ENCODE data around the gene TCEA2. TPM values are rescaled to one million over a fixed set of nuclear protein-coding genes. Genes with fewer than 3 reads are reported as not detected.

TCEA2 gene
- total RNA-seq, 4 donors from 2014 or later, result 5.6 to 94.3 (median 14.8) TPM

DNA sequence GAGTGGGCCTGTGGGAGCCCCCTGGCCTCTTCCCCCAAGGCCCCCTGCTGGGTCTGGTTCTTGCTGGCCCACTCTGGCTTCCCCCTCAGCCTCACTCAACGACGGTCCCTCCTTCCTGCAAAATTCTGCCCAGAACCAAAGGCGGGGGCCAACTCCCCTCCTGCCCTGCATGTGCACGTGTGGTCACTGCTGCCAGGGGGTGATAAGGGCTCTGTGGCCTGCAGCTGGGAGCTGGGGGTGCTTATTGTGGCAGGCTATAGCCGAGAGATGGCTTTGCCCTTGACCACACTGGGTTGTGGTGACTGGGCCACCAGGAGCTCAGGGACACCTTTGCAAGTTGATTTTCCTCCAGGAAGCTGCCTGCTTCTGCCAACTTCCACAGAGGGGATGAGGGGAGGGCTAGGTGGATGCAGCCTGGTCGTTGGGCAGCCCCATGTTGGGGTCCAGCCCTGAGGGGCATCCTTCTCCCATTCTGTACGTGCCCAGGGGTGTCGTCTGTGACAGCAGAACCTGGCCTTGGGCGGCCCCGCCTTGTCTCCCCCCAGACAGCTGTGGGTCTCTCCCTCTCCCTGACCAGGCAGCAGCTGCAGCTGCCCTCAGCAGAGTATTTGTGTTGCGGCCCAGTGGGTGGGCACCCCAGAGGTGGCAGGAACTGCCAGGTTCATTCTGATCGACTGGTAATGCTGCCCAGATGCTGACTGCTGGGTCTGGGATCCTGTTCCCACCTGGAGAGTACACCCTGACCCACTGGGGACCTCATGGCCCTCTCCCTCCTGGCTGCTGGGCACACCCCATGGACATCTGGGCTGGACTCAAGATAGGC, 5.6 kb downstream of the TCEA2 start:
- Histone ChIP-seq H3K27me3 (peaks cover 4% of the 10 kb centered on the region), H3K27ac (no peak overlapping the region), H3K9me3 (no peaks in the 10 kb centered on the region), H3K36me3 (no peaks in the 10 kb centered on the region), H3K4me3 (no peak overlapping the region), H3K4me1 (peaks cover 9 to 15% (median 12%) of the 10 kb centered on the region in 4 donors)
- TF ChIP-seq POLR2A (IDR thresholded peaks at IDR 0.05), result no peak
- TF ChIP-seq EP300 (IDR thresholded peaks at IDR 0.05; ENCODE audit: low read depth), result no peak
- TF ChIP-seq, protein P1, sequence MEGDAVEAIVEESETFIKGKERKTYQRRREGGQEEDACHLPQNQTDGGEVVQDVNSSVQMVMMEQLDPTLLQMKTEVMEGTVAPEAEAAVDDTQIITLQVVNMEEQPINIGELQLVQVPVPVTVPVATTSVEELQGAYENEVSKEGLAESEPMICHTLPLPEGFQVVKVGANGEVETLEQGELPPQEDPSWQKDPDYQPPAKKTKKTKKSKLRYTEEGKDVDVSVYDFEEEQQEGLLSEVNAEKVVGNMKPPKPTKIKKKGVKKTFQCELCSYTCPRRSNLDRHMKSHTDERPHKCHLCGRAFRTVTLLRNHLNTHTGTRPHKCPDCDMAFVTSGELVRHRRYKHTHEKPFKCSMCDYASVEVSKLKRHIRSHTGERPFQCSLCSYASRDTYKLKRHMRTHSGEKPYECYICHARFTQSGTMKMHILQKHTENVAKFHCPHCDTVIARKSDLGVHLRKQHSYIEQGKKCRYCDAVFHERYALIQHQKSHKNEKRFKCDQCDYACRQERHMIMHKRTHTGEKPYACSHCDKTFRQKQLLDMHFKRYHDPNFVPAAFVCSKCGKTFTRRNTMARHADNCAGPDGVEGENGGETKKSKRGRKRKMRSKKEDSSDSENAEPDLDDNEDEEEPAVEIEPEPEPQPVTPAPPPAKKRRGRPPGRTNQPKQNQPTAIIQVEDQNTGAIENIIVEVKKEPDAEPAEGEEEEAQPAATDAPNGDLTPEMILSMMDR (IDR thresholded peaks at IDR 0.05), result no peak
- no peak for TF ChIP-seq POLR2AphosphoS5 (IDR thresholded peaks at IDR 0.05)
- WGBS, 2 donors (ENCODE audit: low coverage in 1 of 2), result 77% methylated on average over 7 of the region's 12 CpGs; no CpG with 5 or more reads in 1 of the 2 donors
- intact Hi-C loops (cut with DNase I; ENCODE audit: low total_unique reads), result no loop called here
- no peak for DNase-seq
- in situ Hi-C loops (cut with MboI; ENCODE audit: low pct_ligation_motif_present in 1 of 4, low pct_unique_long_range_greater_than_20kb in 1 of 4, low sequenced_read_pairs in 3 of 4), result no loop called here

DNA sequence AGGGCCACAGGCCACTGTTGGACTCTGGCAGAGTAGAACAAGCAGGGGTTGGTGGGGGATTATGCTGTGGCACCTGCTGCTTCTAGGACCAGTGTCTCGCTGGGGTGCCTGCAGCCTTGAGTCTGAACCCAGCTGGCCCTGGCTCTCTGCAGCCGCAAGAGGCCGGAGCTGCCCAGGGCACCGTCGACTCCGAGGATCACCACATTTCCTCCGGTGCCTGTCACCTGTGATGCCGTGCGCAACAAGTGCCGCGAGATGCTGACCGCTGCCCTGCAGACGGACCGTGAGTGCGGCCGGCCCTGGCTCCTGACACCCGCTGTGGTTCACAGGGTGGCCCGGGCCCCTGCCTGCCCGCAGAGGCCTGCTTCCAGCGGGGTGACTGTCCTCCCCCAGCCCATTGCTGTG, 6.2 kb downstream of the TCEA2 start:
- peaks cover 1% of the 10 kb centered on the region for H3K27me3 ChIP-seq
- peaks cover 3 to 8% (median 6%) of the 10 kb centered on the region in 4 donors for H3K4me1 ChIP-seq
- no peak overlapping the region for H3K4me3 ChIP-seq
- H3K27ac ChIP-seq, result no peak overlapping the region
- intact Hi-C loops (cut with DNase I; ENCODE audit: low total_unique reads), result no loop called here
- TF ChIP-seq, protein P1 (IDR thresholded peaks at IDR 0.05), result no peak
- TF ChIP-seq EP300 (IDR thresholded peaks at IDR 0.05; ENCODE audit: low read depth) (no peak), POLR2A (IDR thresholded peaks at IDR 0.05) (no peak), POLR2AphosphoS5 (IDR thresholded peaks at IDR 0.05) (no peak)
- H3K36me3 ChIP-seq, result no peaks in the 10 kb centered on the region
- H3K9me3 ChIP-seq, result no peaks in the 10 kb centered on the region
- in situ Hi-C loops (cut with MboI; ENCODE audit: low pct_ligation_motif_present in 1 of 4, low pct_unique_long_range_greater_than_20kb in 1 of 4, low sequenced_read_pairs in 3 of 4), result no loop called here
- no peak for DNase-seq
- 86% methylated on average over 13 of the region's 20 CpGs; no CpG with 5 or more reads in 1 of the 2 donors for WGBS, 2 donors (ENCODE audit: low coverage in 1 of 2)

DNA sequence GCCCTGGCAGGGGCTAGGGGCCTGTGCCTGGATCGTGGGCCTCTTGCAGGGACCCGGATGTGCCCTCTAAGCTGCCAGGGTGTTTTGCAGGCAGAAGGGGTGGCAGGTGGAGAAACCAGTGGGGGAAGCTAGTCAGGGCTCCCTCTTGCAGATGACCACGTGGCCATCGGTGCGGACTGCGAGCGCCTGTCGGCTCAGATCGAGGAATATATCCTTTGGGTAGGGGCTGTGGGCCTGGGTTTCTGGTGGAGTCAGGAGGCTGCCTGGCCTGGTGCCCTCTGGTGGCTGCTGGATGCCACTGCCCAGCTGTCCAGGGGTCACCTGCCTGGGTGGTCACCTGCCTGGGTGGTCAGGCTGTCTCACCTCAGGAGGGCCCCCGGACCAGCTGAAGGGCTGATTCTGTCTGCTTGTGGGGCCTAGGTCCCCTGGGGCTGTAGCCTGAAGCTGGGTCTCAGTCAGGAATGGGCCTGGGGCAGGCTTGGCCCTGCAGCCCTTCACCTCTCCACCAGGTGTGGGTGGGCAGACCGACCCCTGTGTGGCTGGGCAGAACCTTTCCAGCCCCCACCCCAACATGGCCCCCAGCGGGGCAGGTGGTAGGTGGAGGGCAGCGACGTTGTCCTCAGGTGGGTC, 6.7 kb downstream of the TCEA2 start:
- Histone ChIP-seq H3K36me3 (no peaks in the 10 kb centered on the region), H3K27me3 (no peaks in the 10 kb centered on the region), H3K4me3 (no peak overlapping the region), H3K27ac (no peak overlapping the region), H3K4me1 (peaks cover 0 to 4% (median under 1%) of the 10 kb centered on the region in 4 donors), H3K9me3 (no peaks in the 10 kb centered on the region)
- TF ChIP-seq, protein P1 (IDR thresholded peaks at IDR 0.05), result peak; percentile 58 to 66 (median 61)
- TF ChIP-seq POLR2AphosphoS5 (IDR thresholded peaks at IDR 0.05), result no peak
- in situ Hi-C loops (cut with MboI; ENCODE audit: low pct_ligation_motif_present in 1 of 4, low pct_unique_long_range_greater_than_20kb in 1 of 4, low sequenced_read_pairs in 3 of 4), result no loop called here
- intact Hi-C loops (cut with DNase I; ENCODE audit: low total_unique reads), result no loop called here
- no peak for DNase-seq
- 67% methylated on average over 14 of the region's 14 CpGs; no CpG with 5 or more reads in 1 of the 2 donors for WGBS, 2 donors (ENCODE audit: low coverage in 1 of 2)

DNA sequence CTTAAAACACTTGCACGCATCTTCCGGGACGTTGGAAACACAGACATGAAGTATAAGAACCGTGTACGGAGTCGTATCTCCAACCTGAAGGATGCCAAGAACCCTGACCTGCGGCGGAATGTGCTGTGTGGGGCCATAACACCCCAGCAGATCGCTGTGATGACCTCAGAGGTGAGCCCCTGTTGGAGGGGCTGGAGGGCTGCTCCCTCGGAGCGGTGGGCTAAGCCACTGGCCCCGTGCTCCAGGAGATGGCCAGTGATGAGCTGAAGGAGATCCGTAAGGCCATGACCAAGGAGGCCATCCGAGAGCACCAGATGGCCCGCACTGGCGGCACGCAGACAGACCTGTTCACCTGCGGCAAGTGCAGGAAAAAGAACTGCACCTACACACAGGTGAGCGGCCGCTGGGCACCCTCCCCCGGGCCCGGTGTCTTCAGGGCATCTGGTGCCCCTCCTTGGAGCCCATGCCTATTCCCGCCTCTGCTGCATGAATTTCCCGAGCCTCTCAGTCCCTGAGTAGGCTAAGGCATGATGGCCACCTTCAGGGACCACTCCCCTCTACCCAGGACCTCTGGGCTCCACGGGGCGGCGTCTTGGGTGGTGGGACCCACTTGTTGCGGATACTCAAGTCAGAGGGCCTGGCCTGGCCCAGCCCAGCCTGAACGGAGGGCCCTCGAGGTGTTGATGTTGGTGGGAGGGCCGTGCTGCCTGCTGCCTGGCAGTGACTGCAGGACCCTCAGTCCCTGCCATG, 7.4 kb downstream of the TCEA2 start:
- no peak overlapping the region for H3K27ac ChIP-seq
- no peak overlapping the region for H3K4me3 ChIP-seq
- no peak for DNase-seq
- intact Hi-C loops (cut with DNase I; ENCODE audit: low total_unique reads) (no loop called here), in situ Hi-C loops (cut with MboI; ENCODE audit: low pct_ligation_motif_present in 1 of 4, low pct_unique_long_range_greater_than_20kb in 1 of 4, low sequenced_read_pairs in 3 of 4) (no loop called here)
- H3K9me3 ChIP-seq, result no peaks in the 10 kb centered on the region
- WGBS, 2 donors (ENCODE audit: low coverage in 1 of 2), result 89% methylated on average over 31 of the region's 31 CpGs; no CpG with 5 or more reads in 1 of the 2 donors
- TF ChIP-seq POLR2AphosphoS5 (IDR thresholded peaks at IDR 0.05), result no peak
- TF ChIP-seq, protein P1 (IDR thresholded peaks at IDR 0.05), result no peak
- H3K4me1 ChIP-seq, result no peaks in the 10 kb centered on the region
- H3K36me3 ChIP-seq, result no peaks in the 10 kb centered on the region
- no peaks in the 10 kb centered on the region for H3K27me3 ChIP-seq
